GM23338 (cell line): Measurements from ENCODE around the gene ACBD5.

Experiments
- CTCF ChIP-seq, 2 experiments: fragments of 200-600 bp in 1 of 2; sonication (generic) in 1 of 2; conservative IDR thresholded peaks; 2 replicates each; pipeline versions ENCODE4 v1.5.1 to v1.6.1; 2016 to 2017; ENCODE audit warnings: antibody characterized with exemption in 2 of 2, low read depth in 2 of 2, mild to moderate bottlenecking in 2 of 2, moderate library complexity in 1 of 2
- EZH2 ChIP-seq: fragments of 200-600 bp; sonication (generic); IDR thresholded peaks from one replicate; pipeline ENCODE4 v1.8.0; 2017; ENCODE audit warnings: antibody characterized with exemption, mild to moderate bottlenecking, low read depth; ENCODE audit not compliant: unreplicated experiment
- EZH2phosphoT487 ChIP-seq: fragments of 200-600 bp; sonication (generic); IDR thresholded peaks from one replicate; pipeline ENCODE4 v1.8.1; 2018; ENCODE audit warnings: antibody characterized with exemption; ENCODE audit not compliant: unreplicated experiment
- REST ChIP-seq: IDR thresholded peaks from one replicate; pipeline ENCODE4 v1.6.1; 2018; ENCODE audit warnings: antibody characterized with exemption; ENCODE audit not compliant: unreplicated experiment
- ZNF114 ChIP-seq: fragments of 250-450 bp; sonication (Bioruptor Pico); IDR thresholded peaks from 2 replicates; pipeline ENCODE4 v1.5.0; 2020; ENCODE audit warnings: mild to moderate bottlenecking, moderate library complexity

- TF ChIP-seq CTCF (conservative IDR thresholded peaks at IDR 0.05; ENCODE audit: low read depth in 2 of 2) (no peak), EZH2 (no peak), EZH2phosphoT487 (no peak), REST (no peak), ZNF114 (CRISPR knock-in tag) (no peak)
Measured at GRCh38 chr10:27258492-27258837, 17.9 kb upstream of the ACBD5 start.
